Progenitor cell of endocrine pancreas (in vitro differentiated cells): Measurements from ENCODE around the gene MACROD1. TPM values are rescaled to one million over a fixed set of nuclear protein-coding genes. Genes with fewer than 3 reads are reported as not detected.

ENCODE experiments used
- DNase-seq: peaks from one replicate; pipeline ENCODE4 v3.0.0; 2021; ENCODE audit warnings: low spot score; ENCODE audit not compliant: unreplicated experiment
- H3K27ac Mint-ChIP-seq: 2 replicates; pipeline ENCODE4 v1.8.0; 2021; ENCODE audit warnings: mild to moderate bottlenecking, moderate library complexity, mixed read lengths
- H3K27me3 Mint-ChIP-seq: 2 replicates; pipeline ENCODE4 v1.8.0; 2021; ENCODE audit warnings: mixed read lengths
- H3K36me3 Mint-ChIP-seq: 2 replicates; pipeline ENCODE4 v1.8.0; 2022; ENCODE audit warnings: mixed read lengths; ENCODE audit not compliant: insufficient read depth
- H3K4me1 Mint-ChIP-seq: 2 replicates; pipeline ENCODE4 v1.8.0; 2021; ENCODE audit warnings: low read depth, mixed read lengths
- H3K4me3 Mint-ChIP-seq: 2 replicates; pipeline ENCODE4 v1.8.0; 2021; ENCODE audit warnings: low read depth, mild to moderate bottlenecking, moderate library complexity, mixed read lengths
- H3K9me3 Mint-ChIP-seq: 2 replicates; pipeline ENCODE4 v1.8.0; 2021; ENCODE audit warnings: low read depth, mixed read lengths
- total RNA-seq: library from RNA; stranded (reverse); gene quantifications from 2 replicates; pipeline ENCODE4 v1.2.1, GENCODE V29; 2021
- TF ChIP-seq, protein P1 (sequence below): fragments of 200-600 bp; sonication (generic); IDR thresholded peaks from one replicate; pipeline ENCODE4 v1.5.0; 2021; ENCODE audit warnings: antibody characterized with exemption, mild to moderate bottlenecking; ENCODE audit not compliant: unreplicated experiment

MACROD1 gene
- total RNA-seq, 1 donor from 2014 or later: 28.0 TPM

- no peak for DNase-seq
- H3K4me1 Mint-ChIP-seq: peaks cover 7% of the 10 kb centered on the region
- H3K9me3 Mint-ChIP-seq: no peaks in the 10 kb centered on the region
- TF ChIP-seq, protein P1, sequence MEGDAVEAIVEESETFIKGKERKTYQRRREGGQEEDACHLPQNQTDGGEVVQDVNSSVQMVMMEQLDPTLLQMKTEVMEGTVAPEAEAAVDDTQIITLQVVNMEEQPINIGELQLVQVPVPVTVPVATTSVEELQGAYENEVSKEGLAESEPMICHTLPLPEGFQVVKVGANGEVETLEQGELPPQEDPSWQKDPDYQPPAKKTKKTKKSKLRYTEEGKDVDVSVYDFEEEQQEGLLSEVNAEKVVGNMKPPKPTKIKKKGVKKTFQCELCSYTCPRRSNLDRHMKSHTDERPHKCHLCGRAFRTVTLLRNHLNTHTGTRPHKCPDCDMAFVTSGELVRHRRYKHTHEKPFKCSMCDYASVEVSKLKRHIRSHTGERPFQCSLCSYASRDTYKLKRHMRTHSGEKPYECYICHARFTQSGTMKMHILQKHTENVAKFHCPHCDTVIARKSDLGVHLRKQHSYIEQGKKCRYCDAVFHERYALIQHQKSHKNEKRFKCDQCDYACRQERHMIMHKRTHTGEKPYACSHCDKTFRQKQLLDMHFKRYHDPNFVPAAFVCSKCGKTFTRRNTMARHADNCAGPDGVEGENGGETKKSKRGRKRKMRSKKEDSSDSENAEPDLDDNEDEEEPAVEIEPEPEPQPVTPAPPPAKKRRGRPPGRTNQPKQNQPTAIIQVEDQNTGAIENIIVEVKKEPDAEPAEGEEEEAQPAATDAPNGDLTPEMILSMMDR: no peak
- H3K27me3 Mint-ChIP-seq: peaks cover 20% of the 10 kb centered on the region
- no peak overlapping the region for H3K27ac Mint-ChIP-seq
- H3K4me3 Mint-ChIP-seq: no peak overlapping the region
- no peaks in the 10 kb centered on the region for H3K36me3 Mint-ChIP-seq
These were observed 120.2 kb downstream of the MACROD1 start for GRCh38 chr11:64045700-64046099.

DNA sequence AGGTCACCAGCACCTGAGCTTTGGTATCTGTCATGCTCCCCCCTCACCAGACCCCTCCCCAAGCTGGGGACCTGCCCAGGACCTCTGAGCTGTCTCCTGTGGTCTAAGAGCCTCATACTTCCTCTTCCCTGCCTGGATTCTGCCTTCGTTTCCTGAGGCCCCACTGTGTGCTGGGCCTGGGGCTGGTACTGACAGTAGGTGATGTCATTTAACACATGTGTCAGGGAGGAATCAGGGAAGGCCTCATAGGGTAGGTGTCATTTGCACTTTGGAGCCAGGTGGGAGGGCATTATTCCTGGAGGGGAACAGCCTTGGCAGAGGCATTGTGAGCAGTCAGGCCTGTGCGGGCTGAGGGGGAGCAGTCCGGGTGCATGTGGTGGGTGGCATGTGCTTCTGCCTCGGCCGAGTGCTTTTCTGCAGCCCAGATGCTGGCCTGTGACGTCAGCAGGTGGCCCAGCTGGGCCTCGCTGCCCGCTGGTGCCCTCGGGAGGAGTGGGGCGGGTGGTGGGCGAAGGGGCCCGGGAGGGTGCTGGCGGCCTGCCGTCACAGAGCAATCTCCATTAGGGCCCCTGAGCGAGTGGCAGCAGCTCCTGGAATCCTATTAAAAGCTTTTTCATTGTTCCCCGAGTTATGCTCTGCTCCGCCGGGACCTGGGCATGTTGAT is 121.1 kb downstream of the MACROD1 start:
- DNase-seq: no peak
- no peak overlapping the region for H3K4me3 Mint-ChIP-seq
- H3K9me3 Mint-ChIP-seq: no peaks in the 10 kb centered on the region
- H3K36me3 Mint-ChIP-seq: no peaks in the 10 kb centered on the region
- peaks cover 28% of the 10 kb centered on the region for H3K27me3 Mint-ChIP-seq
- H3K27ac Mint-ChIP-seq: no peak overlapping the region
- peaks cover 8% of the 10 kb centered on the region for H3K4me1 Mint-ChIP-seq
- TF ChIP-seq, protein P1: no peak

GRCh38 chr11:64043545-64043944 is 122.4 kb downstream of the MACROD1 start:
- H3K4me3 Mint-ChIP-seq: no peak overlapping the region
- H3K36me3 Mint-ChIP-seq: no peaks in the 10 kb centered on the region
- peaks cover 35% of the 10 kb centered on the region for H3K27me3 Mint-ChIP-seq
- TF ChIP-seq, protein P1: no peak
- DNase-seq: no peak
- H3K4me1 Mint-ChIP-seq: peaks cover 8% of the 10 kb centered on the region
- H3K9me3 Mint-ChIP-seq: no peaks in the 10 kb centered on the region
- H3K27ac Mint-ChIP-seq: no peak overlapping the region

GRCh38 chr11:64042301-64042700 is 123.6 kb downstream of the MACROD1 start:
- H3K27ac Mint-ChIP-seq: no peak overlapping the region
- H3K9me3 Mint-ChIP-seq: no peaks in the 10 kb centered on the region
- TF ChIP-seq, protein P1: no peak
- peaks cover 8% of the 10 kb centered on the region for H3K4me1 Mint-ChIP-seq
- no peak for DNase-seq
- H3K36me3 Mint-ChIP-seq: no peaks in the 10 kb centered on the region
- H3K27me3 Mint-ChIP-seq: peaks cover 48% of the 10 kb centered on the region
- H3K4me3 Mint-ChIP-seq: no peak overlapping the region

GRCh38 chr11:64041846-64042245 is 124.1 kb downstream of the MACROD1 start:
- Mint-ChIP-seq H3K9me3 (no peaks in the 10 kb centered on the region), H3K4me1 (peaks cover 8% of the 10 kb centered on the region), H3K36me3 (no peaks in the 10 kb centered on the region), H3K27me3 (peaks cover 49% of the 10 kb centered on the region), H3K4me3 (no peak overlapping the region), H3K27ac (no peak overlapping the region)
- TF ChIP-seq, protein P1: no peak
- DNase-seq: no peak
